22Rv1 (cell line): ENCODE data around the gene CLCN2.

Source experiments
- H3K27ac ChIP-seq: fragments of 450-650 bp; 2 replicates; pipeline ENCODE4 v1.5.1; 2017
- CTCF ChIP-seq: fragments of 450-650 bp; IDR thresholded peaks from 2 replicates; pipeline ENCODE4 v1.5.1; 2017; ENCODE audit warnings: mild to moderate bottlenecking
- ZFX ChIP-seq: fragments of 450-650 bp; IDR thresholded peaks from 2 replicates; pipeline ENCODE4 v1.6.1; 2017; ENCODE audit warnings: antibody characterized with exemption, borderline replicate concordance

Gene CLCN2

GRCh38 chr3:184308744-184309143 is 52.7 kb downstream of the CLCN2 start:
- no peak for TF ChIP-seq ZFX
- no peak for TF ChIP-seq CTCF
- H3K27ac ChIP-seq = no peak overlapping the region

GRCh38 chr3:184307915-184308314 is 53.5 kb downstream of the CLCN2 start:
- H3K27ac ChIP-seq = no peak overlapping the region
- TF ChIP-seq CTCF (no peak), ZFX (no peak)

GRCh38 chr3:184306341-184306972 is 54.9 kb downstream of the CLCN2 start:
- TF ChIP-seq ZFX (no peak), CTCF (no peak)

GRCh38 chr3:184305577-184305976 is 55.8 kb downstream of the CLCN2 start:
- no peak overlapping the region for H3K27ac ChIP-seq
- TF ChIP-seq ZFX = no peak
- TF ChIP-seq CTCF = peak; percentile 66

More at GRCh38 chr3:184306341-184306972, 54.9 kb downstream of the CLCN2 start:
- no peak overlapping the region for H3K27ac ChIP-seq

- H3K27ac ChIP-seq = no peak overlapping the region
- TF ChIP-seq ZFX = no peak
- no peak for TF ChIP-seq CTCF
These were observed 61.1 kb downstream of the CLCN2 start for GRCh38 chr3:184300378-184300720.

- no peak for TF ChIP-seq ZFX
- TF ChIP-seq CTCF = no peak
- H3K27ac ChIP-seq = peak overlapping the region; percentile 78
These were observed 61.7 kb downstream of the CLCN2 start for GRCh38 chr3:184299488-184300377.

- peak within 1 kb of the TSS; percentile 78 for H3K27ac ChIP-seq
- TF ChIP-seq CTCF = no peak
- no peak for TF ChIP-seq ZFX
These were observed 62.5 kb downstream of the CLCN2 start, which contains the start of gene PSMD2 for GRCh38 chr3:184298759-184299487. Gene PSMD2 (plus strand): TSS chr3:184299241. CDS start chr3:184299267, 26 bp downstream.
